NB4 (cell line): Measurements from ENCODE around the gene GID8.

ENCODE experiments used
- DNase-seq: peaks from one replicate; pipeline ENCODE4 v3.0.0; 2010; ENCODE audit warnings: low read depth
- H3K4me3 ChIP-seq: one replicate; pipeline ENCODE4 v1.5.1; 2011; ENCODE audit warnings: mild to moderate bottlenecking, low read depth, low read length, moderate library complexity
- CTCF ChIP-seq: IDR thresholded peaks from one replicate; pipeline ENCODE4 v1.5.1; 2012; ENCODE audit warnings: low read depth, low read length
- MAX ChIP-seq: IDR thresholded peaks from 2 replicates; pipeline ENCODE4 v1.6.1; 2011; ENCODE audit warnings: low read depth, low read length
- MYC ChIP-seq: IDR thresholded peaks from 2 replicates; pipeline ENCODE4 v1.6.1; 2011; ENCODE audit warnings: low read depth, low read length
- POLR2A ChIP-seq: IDR thresholded peaks from 2 replicates; pipeline ENCODE4 v1.6.1; 2011; ENCODE audit warnings: mild to moderate bottlenecking; ENCODE audit not compliant: insufficient read length; ENCODE audit errors: extremely low read depth

GID8 gene

GRCh38 chr20:62983210-62983609, 45.3 kb downstream of the GID8 start:
- no peak for DNase-seq
- TF ChIP-seq CTCF (no peak), MYC (no peak)
- no peak overlapping the region for H3K4me3 ChIP-seq

GRCh38 chr20:62984666-62985443, 46.9 kb downstream of the GID8 start:
- no peak for TF ChIP-seq MAX
- TF ChIP-seq CTCF = no peak
- no peak for TF ChIP-seq POLR2A
- TF ChIP-seq MYC = no peak
- DNase-seq = no peak
- H3K4me3 ChIP-seq = no peak overlapping the region

GRCh38 chr20:62985444-62985778, 47.5 kb downstream of the GID8 start:
- no peak overlapping the region for H3K4me3 ChIP-seq
- no peak for DNase-seq
- no peak for TF ChIP-seq CTCF
- no peak for TF ChIP-seq MAX
- TF ChIP-seq MYC = no peak
- no peak for TF ChIP-seq POLR2A

GRCh38 chr20:62986257-62986800, 48.4 kb downstream of the GID8 start:
- no peak overlapping the region for H3K4me3 ChIP-seq
- TF ChIP-seq MAX = no peak
- DNase-seq = no peak

- TF ChIP-seq MAX (no peak), CTCF (no peak), POLR2A (no peak)
- no peak overlapping the region for H3K4me3 ChIP-seq
- no peak for DNase-seq
Measured at GRCh38 chr20:62987114-62987513, 49.2 kb downstream of the GID8 start.

GRCh38 chr20:62989201-62989601, 51.3 kb downstream of the GID8 start:
- H3K4me3 ChIP-seq = no peak overlapping the region
- TF ChIP-seq CTCF (no peak), POLR2A (no peak), MAX (no peak)
- DNase-seq = no peak
